Activated CD4-positive, alpha-beta T cell treated with anti-CD3 and anti-CD28 coated beads for 48 hours (primary cell): ENCODE data around the gene PLXNB2.
A peak's percentile ranks its signal among the peaks of the same experiment; 100 is the strongest.
"Not testable (repeated sequence)": the region's sequence is repeated elsewhere in the genome, so short reads cannot be mapped to it uniquely, and the experiment has no call there.

Experiments used
- DNase-seq: peaks from one replicate; pipeline ENCODE4 v3.0.0-alpha.2; 2020

The PLXNB2 gene

DNA sequence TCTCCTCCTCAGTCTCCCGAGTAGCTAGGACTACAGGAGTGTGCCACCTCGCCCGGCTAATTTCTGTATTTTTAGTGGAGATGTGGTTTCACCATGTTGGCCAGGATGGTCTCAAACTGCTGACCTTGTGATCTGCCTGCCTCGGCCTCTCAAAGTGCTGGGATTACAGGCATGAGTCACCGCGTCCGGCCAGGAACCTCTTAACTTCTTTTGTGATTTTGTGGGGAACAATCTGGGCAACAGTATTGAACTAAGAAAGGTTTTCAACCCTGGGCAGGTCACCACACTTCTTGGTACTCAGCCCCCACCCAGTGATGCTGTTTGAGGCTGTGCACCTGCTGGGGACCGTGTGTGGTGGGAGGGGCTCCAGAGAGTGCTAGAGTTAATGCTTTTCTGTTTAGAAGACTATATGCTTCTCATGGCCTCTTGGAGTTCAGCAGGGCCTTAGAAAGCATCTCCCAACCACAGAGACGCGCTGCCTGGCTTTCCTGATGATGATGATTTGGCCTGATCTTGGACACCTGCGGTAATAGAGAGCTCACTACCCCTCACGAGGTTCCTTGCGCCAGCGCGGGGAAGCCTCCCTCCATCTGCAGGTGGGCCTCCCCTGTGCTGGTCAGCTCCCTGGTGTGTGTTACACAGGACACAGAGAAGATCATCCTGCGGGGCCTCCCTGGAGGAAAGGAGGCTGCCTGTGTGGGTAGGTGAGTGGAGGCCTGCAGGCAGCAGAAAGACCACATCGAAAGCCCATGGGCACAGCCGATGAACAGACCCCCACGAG, 18.2 kb upstream of the PLXNB2 start:
- DNase-seq, result no peak

- DNase-seq, result no peak
Observed at GRCh38 chr22:50323900-50324299, 16.5 kb upstream of the PLXNB2 start.

DNA sequence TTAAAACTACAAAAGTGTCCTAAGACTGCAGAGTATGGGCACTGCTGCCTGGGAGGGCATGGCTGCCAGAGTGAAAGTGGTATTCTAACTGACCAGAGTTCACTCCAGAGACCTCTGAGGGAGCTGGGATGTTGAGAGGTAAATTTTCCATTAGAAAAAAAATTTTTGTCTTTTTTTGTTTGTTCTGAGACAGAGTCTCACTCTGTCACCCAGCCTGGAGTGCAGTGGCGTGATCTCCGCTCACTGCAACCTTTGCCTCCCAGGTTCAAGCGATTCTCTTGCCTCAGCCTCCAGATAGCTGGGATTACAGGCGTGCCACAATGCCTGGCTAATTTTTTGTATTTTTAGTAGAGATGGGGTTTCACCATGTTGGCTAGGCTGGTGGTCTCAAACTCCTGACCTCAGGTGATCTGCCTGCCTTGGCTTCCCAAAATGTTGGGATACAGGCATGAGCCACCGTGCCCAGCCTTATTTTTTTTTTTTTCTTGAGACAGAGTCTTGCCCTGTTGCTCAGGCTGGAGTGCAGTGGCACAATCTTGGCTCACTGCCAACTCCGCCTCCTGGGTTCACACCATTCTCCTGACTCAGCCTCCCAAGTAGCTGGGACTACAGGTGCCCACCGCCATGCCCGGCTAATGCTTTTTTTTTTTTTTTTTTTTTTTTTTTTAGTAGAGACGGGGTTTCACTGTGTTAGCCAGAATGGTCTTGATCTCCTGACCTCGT, 15.1 kb upstream of the PLXNB2 start:
- not testable (repeated sequence) for DNase-seq

- DNase-seq, result no peak
Observed at GRCh38 chr22:50320671-50321325, 13.4 kb upstream of the PLXNB2 start.

- DNase-seq, result no peak
Observed at GRCh38 chr22:50320116-50320515, 12.7 kb upstream of the PLXNB2 start.

DNA sequence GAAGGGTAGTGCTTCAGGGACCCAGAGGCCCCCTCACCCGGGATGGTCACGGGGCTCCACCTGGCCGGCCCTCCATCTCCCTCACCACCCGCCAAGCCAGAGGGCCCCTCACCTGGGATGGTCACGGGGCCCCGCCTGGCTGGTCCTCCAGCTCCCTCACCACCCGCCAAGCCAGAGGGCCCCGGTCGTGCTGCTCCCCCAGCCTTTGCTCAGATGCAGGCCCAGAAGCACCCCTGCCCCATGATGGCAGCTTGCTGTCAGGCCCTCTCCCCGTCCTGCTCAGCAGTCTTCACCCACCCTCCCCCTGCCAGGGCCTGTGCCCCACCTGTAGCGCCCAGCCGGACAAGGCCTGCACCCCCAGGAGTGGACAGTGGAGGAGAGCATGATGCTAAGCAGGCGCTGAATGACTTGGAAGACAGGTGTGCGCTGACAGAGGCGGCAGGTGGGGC, 12.1 kb upstream of the PLXNB2 start:
- DNase-seq, result no peak

DNA sequence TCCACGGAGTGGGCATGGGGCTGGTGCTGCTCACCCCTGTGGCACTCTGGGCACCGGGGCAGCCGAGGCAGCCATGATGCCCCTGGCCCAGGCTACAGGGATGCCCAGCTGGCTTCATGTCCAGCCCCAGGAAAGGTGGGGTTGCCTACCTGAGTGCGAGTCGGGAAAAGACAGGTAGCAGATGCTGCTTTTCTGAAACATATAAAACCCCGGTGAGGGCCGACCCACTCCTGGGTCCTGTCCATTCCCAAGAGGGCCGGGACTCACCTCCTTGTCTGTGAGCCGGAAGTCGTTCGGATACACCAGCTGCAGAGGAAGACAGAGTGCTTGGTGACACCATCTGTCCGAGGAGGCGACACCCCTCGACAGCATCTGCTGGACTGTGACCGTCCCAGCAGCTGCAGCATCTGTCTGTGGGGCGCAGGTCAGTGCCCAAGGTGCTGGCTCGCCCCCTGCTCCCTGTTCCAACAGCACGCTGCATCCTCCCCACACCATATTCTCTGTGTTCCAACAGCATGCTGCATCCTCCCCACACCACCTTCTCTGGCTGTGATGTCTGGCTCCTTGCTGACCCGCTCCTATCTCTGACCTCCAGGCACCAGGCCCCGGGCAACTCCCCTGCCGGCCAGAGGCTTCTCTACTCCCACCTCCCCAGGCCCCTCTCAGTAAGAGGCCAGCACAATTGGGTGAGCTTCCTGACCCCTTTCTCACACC, 11.4 kb upstream of the PLXNB2 start:
- no peak for DNase-seq

GRCh38 chr22:50318356-50318697, 10.9 kb upstream of the PLXNB2 start:
- DNase-seq, result no peak

DNA sequence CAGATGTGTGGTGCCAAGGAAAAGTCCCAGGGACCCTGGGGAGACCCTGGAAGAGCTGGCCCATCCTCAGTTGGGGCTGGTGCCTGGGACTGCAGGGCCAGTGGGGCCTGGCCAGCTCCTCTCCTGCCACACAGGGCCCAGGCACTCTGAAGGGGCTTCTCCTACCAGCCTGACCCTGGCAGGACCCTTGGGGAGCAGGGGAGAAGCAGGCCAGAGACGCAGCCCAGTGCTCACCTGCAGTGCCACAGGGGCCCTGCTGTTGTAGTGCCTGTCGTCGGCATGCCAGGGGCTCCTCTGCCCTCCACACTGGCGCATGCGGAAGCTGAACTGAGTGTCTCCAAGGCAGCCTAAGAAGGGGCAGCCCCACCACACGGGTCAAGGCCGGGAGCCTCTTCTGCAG, 10.2 kb upstream of the PLXNB2 start:
- no peak for DNase-seq

GRCh38 chr22:50317178-50317577, 9.7 kb upstream of the PLXNB2 start:
- no peak for DNase-seq

DNA sequence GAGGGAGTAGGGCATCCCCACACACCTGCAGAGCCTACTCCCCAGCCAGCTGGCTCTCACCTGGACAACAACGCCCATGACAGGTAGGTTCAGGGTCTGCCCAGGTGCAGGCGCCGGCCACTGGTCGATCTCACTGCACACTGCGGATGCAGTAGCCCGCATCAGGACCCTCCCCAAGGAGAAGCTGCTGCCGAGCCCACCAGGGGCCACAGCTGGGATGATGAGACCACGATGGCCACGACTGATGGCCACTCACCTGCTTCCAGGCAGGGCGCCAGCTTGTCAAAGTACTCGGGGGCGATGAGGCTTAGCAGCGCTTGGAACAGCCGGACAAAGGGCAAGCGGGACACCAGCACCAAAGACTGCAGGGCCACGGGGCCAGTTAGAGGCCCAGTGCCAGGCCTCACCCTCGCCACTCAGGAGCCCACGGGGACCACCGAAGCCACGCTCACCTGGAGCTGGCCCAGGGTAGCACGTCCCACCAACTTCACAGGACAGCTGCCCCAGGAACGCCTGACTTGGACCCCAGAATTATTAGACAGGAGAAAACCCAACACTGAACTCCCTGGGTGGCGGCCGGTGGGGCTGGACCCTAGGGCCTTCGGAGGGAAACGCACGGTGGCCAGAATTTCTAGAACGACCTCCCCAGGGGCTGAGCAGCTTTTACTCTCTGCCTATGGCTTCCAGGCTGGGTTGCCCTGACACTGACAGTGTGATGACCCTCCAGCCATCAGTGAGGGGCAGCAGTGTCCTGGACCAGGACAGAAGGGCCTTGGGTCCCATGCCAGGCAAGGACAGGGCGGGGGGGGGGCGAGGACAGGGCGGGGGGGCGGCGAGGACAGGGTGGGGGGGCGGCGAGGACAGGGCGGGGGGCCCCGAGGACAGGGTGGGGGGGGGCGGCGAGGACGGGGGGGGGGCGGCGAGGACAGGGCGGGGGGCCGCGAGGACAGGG, 8.9 kb upstream of the PLXNB2 start:
- no peak for DNase-seq

- no peak for DNase-seq
Observed at GRCh38 chr22:50315289-50316113, 8.1 kb upstream of the PLXNB2 start.

DNA sequence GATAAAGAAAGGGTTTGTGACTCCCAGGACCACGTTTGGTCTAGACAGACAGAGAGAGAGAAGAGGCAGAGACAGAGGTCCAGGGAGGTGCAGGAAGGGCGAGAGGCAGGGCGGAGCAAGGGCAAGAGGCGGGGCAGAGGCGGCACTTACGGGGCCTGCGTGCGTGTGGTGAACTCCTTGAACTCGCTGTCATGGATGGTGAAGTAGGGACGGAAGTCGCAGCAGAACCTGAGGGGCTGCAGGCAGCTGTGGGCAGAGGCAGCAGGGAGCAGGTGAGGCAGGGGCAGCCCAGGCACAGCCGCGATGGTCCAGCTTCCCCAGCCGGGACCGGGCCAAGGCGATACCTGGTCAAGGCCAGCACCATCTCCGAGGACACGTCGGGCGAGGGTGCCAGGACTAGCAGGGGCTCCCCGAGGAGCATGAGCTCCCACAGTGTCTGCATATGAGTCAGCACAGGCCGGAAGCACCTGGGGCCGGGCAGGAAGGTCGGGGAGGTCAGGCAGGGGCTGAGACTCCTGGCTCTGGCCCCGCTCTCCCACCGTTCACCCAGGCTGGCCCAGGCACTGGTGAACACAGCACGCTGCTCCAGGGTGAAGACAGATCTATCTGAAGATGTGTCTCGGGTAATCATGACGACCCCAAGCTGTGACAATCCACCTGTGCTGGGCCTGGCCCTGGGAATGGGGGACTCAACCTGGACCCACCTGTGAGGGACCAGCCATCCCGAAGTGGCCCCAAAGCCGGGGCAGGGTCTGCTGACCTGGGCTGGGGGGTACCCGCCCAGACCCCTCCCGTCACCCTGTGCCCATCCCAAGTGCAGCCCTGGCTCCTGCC, 7.2 kb upstream of the PLXNB2 start:
- DNase-seq, result peak; percentile 84

- DNase-seq, result no peak
Observed at GRCh38 chr22:50314081-50314454, 6.6 kb upstream of the PLXNB2 start.

DNA sequence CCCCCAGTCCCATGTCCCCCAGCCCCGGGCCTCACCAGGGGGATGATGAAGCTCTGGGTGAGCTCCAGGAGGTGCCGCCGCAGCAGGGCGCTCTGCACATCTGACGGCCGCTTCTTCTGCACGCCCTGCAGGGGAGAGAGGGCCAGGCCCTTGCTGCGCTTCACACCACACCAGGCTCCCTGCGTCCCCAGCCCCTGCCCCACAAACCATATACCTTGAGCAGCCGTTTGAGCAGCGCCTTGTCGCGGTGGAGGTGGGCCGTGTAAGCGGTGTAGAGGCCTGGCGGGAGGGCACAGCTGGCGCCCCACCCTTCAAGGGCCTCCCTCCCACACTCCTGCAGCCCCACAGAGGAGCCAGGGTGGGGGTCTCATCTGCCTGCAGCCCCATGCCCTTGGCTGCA, 6.2 kb upstream of the PLXNB2 start:
- DNase-seq, result no peak

DNA sequence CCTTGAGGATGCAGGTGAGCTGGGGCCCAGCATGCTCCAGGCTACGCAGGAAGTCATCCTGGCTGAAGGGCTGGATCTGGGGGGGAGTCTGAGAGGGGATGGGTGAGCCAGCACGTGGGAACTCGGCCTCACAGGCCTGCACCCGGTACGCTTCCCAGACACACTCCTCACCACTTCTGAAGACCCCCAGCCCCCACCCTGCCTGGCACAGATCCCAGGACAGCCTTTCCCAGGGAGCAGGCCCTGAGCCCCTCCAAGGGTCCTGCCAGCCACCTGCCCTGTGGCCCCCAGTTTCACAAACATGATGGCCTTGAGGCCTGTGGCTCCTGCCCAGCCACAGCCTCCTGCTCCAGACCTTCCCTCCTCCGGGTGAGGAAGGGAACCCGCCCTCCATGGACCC, 5.6 kb upstream of the PLXNB2 start:
- no peak for DNase-seq

DNA sequence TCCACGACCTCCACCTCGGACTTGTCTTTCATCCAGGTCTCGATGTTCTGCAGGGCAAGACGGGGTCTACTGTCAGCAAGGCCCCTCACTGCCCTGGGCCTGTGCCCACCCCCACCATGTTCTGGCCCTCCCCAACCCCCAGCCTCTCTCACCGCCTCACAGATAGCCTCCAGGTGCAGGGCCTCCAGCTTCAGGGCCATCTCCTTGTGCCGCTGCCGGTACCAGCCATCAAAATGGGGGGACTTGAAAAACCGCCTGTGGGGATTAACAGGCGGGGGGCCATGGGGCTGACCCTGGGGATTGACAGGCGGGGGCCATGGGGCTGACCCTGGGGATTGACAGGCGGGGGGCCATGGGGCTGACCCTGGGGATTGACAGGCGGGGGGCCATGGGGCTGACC, 4.9 kb upstream of the PLXNB2 start:
- DNase-seq, result no peak

GRCh38 chr22:50311606-50312351, 4.3 kb upstream of the PLXNB2 start:
- no peak for DNase-seq

DNA sequence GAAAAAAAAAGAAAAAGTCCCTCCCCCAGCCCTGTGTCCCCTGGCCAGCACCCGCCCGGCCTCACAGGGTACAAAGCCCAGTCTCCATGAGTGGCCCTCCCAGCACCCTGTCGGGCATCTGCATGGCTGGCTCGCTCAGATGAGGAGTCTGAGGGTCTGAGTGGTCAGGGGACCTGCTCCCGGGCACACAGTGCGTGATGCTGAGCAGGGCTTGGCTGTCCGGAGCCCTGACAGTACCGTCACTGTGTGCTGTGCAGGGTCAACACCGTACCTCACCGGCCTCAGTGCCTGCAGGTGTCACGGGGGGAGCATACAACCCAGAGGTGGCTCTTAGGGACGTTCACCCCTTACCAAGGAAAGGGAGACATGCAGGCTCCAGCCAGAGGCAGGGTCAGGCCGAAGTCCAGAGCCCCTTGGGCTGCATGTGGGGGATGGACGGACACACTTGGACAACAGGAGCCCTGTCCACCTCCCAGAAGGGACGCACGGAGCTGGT, 3.6 kb upstream of the PLXNB2 start:
- DNase-seq, result no peak
